ENCODE measurements around the gene PTPRG. TPM values are rescaled to one million over a fixed set of nuclear protein-coding genes. Genes with fewer than 3 reads are reported as not detected.

PTPRG gene
- total RNA-seq, 2 donors from 2014 or later: 33.9 to 39.2 TPM

DNA sequence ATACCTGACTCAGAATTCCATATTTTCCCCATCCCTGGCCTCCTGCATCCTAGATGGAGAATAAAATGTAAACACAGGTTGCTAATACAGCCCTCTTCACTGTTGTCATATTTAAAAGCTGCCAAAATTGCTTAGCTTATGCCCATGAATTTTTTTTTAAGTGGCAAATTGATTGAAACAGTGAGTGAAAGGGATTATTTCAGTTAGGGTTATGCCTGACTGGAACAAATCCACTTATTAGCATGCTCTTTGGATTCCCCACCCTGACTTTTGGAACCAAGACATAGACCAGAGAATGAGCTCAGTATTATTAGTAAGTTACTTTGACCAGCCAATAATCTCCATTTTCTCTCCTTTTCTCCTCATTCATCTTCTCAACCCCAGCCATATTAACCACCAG, 567.3 kb downstream of the PTPRG start:
- H3K27me3 ChIP-seq: no peaks in the 10 kb centered on the region
- no peak for TF ChIP-seq CTCF (IDR thresholded peaks at IDR 0.05)
- no peak for DNase-seq (ENCODE audit: low spot score)
- peaks cover 0 to 1% of the 10 kb centered on the region in 2 donors for H3K9me3 ChIP-seq
- H3K36me3 ChIP-seq: no peaks in the 10 kb centered on the region
- H3K27ac ChIP-seq: no peak overlapping the region
- no peak overlapping the region for H3K4me3 ChIP-seq
- peaks cover 0 to 15% of the 10 kb centered on the region in 2 donors for H3K4me1 ChIP-seq

DNA sequence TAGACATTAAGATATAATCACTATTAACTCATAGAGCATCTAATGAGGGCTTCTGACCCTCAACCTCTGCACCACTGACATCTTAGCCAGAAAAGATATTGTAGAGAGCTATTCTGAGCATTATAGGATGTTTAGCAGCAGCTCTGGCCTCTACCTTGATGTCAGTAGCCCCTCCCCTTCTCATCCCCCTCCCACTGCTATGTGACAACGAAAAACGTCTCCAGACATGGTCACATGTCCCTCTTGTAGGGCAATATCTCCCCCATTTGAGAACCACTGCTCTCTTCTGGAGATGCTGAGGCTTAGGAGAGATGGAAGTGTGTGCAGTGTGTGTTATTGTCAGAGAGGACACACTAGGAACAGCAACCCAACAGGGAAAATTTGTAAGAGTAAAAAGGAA, 569.7 kb downstream of the PTPRG start:
- Histone ChIP-seq H3K27me3 (no peaks in the 10 kb centered on the region), H3K9me3 (no peaks in the 10 kb centered on the region), H3K4me1 (peaks cover 0 to 28% of the 10 kb centered on the region in 2 donors), H3K27ac (no peak overlapping the region), H3K4me3 (no peak overlapping the region), H3K36me3 (no peaks in the 10 kb centered on the region)
- TF ChIP-seq CTCF (IDR thresholded peaks at IDR 0.05): no peak
- DNase-seq (ENCODE audit: low spot score): no peak

DNA sequence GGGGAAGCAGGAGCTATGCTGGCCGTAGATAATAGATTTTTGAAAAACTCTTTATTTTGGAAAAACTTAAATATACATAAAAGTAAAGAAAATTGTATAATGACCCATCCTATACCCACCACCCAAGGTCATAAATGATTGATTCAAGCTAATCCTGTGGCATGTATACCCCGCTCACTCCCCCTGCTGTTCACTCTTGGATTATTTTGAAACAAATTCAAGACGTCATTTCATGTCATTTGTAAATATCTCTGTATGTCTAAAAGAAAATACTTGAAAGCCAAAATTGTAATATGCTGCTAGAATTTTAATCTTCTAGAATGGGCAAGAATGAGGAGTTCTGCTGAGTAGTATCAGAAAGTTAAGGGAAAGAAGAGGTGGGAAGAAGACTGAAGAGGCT, 570.2 kb downstream of the PTPRG start:
- Histone ChIP-seq H3K36me3 (no peaks in the 10 kb centered on the region), H3K27me3 (no peaks in the 10 kb centered on the region), H3K4me1 (peaks cover 0 to 28% of the 10 kb centered on the region in 2 donors), H3K9me3 (no peaks in the 10 kb centered on the region), H3K27ac (no peak overlapping the region), H3K4me3 (no peak overlapping the region)
- peak; percentile 22 to 50 for TF ChIP-seq CTCF (IDR thresholded peaks at IDR 0.05)
- no peak for DNase-seq (ENCODE audit: low spot score)

DNA sequence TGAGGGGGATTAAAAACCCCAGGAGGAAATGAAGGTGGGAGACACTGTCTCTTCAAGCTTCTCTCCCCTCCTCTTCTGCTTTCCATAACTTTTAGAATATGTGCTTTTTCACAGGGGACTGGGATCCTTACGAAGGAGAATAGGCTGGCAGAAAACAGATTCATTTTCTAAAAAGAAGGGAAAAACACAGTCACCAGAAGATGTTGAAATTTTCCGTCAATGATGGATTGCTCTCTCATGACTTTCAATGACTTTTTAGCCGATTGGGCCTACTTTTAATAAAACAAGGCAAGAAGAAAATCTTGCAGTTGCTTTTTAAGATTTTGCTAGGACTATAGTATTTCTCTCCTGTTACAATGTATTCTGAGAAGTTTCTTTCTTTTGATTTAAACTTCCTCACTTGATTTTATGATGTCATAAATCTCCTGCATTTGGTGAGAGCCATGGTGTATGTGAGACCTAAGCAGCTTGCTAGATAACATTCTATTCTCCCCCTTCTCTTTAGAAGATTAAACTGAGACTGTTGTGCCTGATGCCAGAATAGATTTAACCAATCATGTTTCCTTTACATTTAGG, 570.7 kb downstream of the PTPRG start:
- Histone ChIP-seq H3K27ac (no peak overlapping the region), H3K4me3 (no peak overlapping the region), H3K9me3 (no peaks in the 10 kb centered on the region), H3K27me3 (no peaks in the 10 kb centered on the region), H3K4me1 (peaks cover 0 to 28% of the 10 kb centered on the region in 2 donors), H3K36me3 (no peaks in the 10 kb centered on the region)
- no peak for DNase-seq (ENCODE audit: low spot score)
- no peak for TF ChIP-seq CTCF (IDR thresholded peaks at IDR 0.05)

- Histone ChIP-seq H3K27ac (peak overlapping the region in 1 of 2 donors; percentile 68), H3K4me1 (peaks cover 0 to 28% of the 10 kb centered on the region in 2 donors), H3K4me3 (no peak overlapping the region), H3K9me3 (no peaks in the 10 kb centered on the region), H3K36me3 (no peaks in the 10 kb centered on the region), H3K27me3 (no peaks in the 10 kb centered on the region)
- no peak for DNase-seq (ENCODE audit: low spot score)
- TF ChIP-seq CTCF (IDR thresholded peaks at IDR 0.05): no peak
Measured at GRCh38 chr3:62133015-62133414, 571.6 kb downstream of the PTPRG start.

DNA sequence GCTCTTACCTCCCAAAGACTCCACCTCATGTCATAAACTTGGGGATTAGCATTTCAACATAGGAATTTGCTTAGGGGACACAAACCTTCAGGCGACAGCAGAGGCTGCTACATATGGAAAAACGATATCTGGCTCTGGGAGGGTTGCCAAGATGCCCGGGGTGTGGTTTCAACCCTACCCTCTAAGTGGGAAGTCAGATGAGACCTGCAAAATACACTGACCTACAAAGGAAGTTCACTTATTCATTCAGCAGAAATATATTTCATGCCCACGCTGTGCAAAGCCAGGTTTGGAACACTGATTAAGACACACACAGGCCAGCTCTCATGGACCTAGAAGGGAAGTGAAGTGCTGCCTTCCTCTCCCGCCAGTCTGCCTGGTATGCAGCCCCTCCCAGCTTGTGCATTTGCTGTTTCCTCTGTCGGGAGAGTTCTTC, 572.7 kb downstream of the PTPRG start:
- DNase-seq (ENCODE audit: low spot score): peak; percentile 64

More for the DNA sequence above, 572.7 kb downstream of the PTPRG start:
- Histone ChIP-seq H3K36me3 (no peaks in the 10 kb centered on the region), H3K27me3 (no peaks in the 10 kb centered on the region), H3K4me1 (peaks cover 0 to 28% of the 10 kb centered on the region in 2 donors), H3K9me3 (no peaks in the 10 kb centered on the region), H3K27ac (peak overlapping the region; percentile 14 to 68), H3K4me3 (no peak overlapping the region)
- no peak for TF ChIP-seq CTCF (IDR thresholded peaks at IDR 0.05)
